HepG2 (cell line): Measurements from ENCODE around the gene SND1. TPM values are rescaled to one million over a fixed set of nuclear protein-coding genes. Genes with fewer than 3 reads are reported as not detected.

ENCODE experiments used
- ATAC-seq: fragments of 200-7000 bp; cut with Tn5 transposase; 3 replicates; pipeline ENCODE4 v1.9.1; 2020; ENCODE audit warnings: mild to moderate bottlenecking, moderate library complexity
- BruUV-seq: library from RNA; stranded (reverse); fragments of 400-500 nt; replicated peaks from 2 replicates; lab custom pipeline; 2021; lab: Mats Ljungman, UMichigan
- CTCF ChIA-PET: fragments of 300-600 bp; formaldehyde crosslinking; extraction: SDS; loops from one replicate; lab custom pipeline; 2021; ENCODE audit warnings: low total read pairs, inconsistent platforms, low intra/inter-chr PET ratio; lab: Yijun Ruan, JAX
- POLR2A ChIA-PET: fragments of 350-600 bp; sonication (Branson Sonifier 250); formaldehyde crosslinking; loops from one replicate; lab custom pipeline; 2020; ENCODE audit warnings: antibody characterized with exemption, inconsistent platforms; lab: Yijun Ruan, JAX
- DNase-seq: peaks from one replicate; pipeline ENCODE4 v3.0.0-alpha.2; 2015; ENCODE audit warnings: low spot score
- FAIRE-seq: peaks from 3 replicates; lab custom pipeline; 2011; peaks lifted over from hg19 to GRCh38; lab: Jason Lieb, UNC
- H2AFZ ChIP-seq: one replicate; pipeline ENCODE4 v1.6.1; 2011; ENCODE audit warnings: low read length, inconsistent platforms
- H3K27ac ChIP-seq: fragments of 300-600 bp; 3 replicates; pipeline ENCODE4 v1.8.0; 2011; ENCODE audit warnings: mixed run types, mild to moderate bottlenecking, mixed read lengths, low read length, inconsistent platforms; ENCODE audit not compliant: insufficient read depth; ENCODE audit errors: extremely low read length
- H3K27me3 ChIP-seq, 2 experiments: fragments of 200-600 bp in 1 of 2; 2 replicates in 1 of 2; 3 replicates in 1 of 2; pipeline versions ENCODE4 v1.6.0 to v1.8.0; 2011; ENCODE audit warnings: low read length in 2 of 2, mild to moderate bottlenecking in 2 of 2, moderate library complexity in 2 of 2, inconsistent platforms in 1 of 2; ENCODE audit not compliant: insufficient read depth in 2 of 2, control insufficient read depth in 1 of 2
- H3K36me3 ChIP-seq, 2 experiments: fragments of 200-600 bp in 1 of 2; replicated peaks in 1 of 2; 2 replicates in 1 of 2; 3 replicates in 1 of 2; pipeline versions ENCODE4 v1.5.1 to v1.8.0; 2011; ENCODE audit warnings: low read length in 2 of 2, inconsistent platforms in 1 of 2; ENCODE audit not compliant: insufficient read depth in 2 of 2, control insufficient read depth in 1 of 2
- H3K4me1 ChIP-seq: 2 replicates; pipeline ENCODE4 v1.5.1; 2012; ENCODE audit warnings: low read length, inconsistent platforms; ENCODE audit not compliant: insufficient read depth
- H3K4me2 ChIP-seq: 2 replicates; pipeline ENCODE4 v1.6.0; 2011; ENCODE audit warnings: low read depth, low read length, inconsistent platforms
- H3K4me3 ChIP-seq, 3 experiments: fragments of 200-600 bp in 1 of 3; sonication (generic), shearing (Covaris generic) in 1 of 3; replicated peaks in 1 of 3; 2 replicates each; pipeline ENCODE4 v1.5.1; 2011 to 2016; ENCODE audit warnings: low read length in 3 of 3, inconsistent platforms in 2 of 3, low read depth in 2 of 3, mild to moderate bottlenecking in 2 of 3, control low read depth in 1 of 3, mixed read lengths in 1 of 3; ENCODE audit not compliant: insufficient read depth in 1 of 3
- H3K79me2 ChIP-seq: one replicate; pipeline ENCODE4 v1.6.1; 2011; ENCODE audit warnings: low read length, inconsistent platforms; ENCODE audit not compliant: insufficient read depth
- H3K9ac ChIP-seq: 2 replicates; pipeline ENCODE4 v1.6.0; 2011; ENCODE audit warnings: mild to moderate bottlenecking, low read depth, low read length, inconsistent platforms; ENCODE audit not compliant: insufficient read depth
- H3K9me3 ChIP-seq: 2 replicates; pipeline ENCODE4 v1.5.1; 2012; ENCODE audit warnings: mild to moderate bottlenecking, low read length
- H4K20me1 ChIP-seq: 2 replicates; pipeline ENCODE4 v1.6.0; 2011; ENCODE audit warnings: inconsistent platforms, mild to moderate bottlenecking, low read length, moderate library complexity; ENCODE audit not compliant: insufficient read depth
- CREB3 ChIP-seq: sonication (generic); formaldehyde crosslinking; IDR thresholded peaks from 2 replicates; pipeline ENCODE4 v1.5.0; 2020; ENCODE audit warnings: missing genetic modification reagents
- ELF3 ChIP-seq: IDR thresholded peaks from 2 replicates; pipeline ENCODE4 v1.6.1; 2016; ENCODE audit warnings: missing genetic modification reagents, missing compliant biosample characterization
- MATR3 ChIP-seq: sonication (generic); formaldehyde crosslinking; IDR thresholded peaks from 2 replicates; pipeline ENCODE4 v1.4.0; 2020; ENCODE audit warnings: missing genetic modification reagents
- NFATC3 ChIP-seq: sonication (generic); formaldehyde crosslinking; IDR thresholded peaks from 2 replicates; pipeline ENCODE4 v1.5.1; 2020; ENCODE audit warnings: mild to moderate bottlenecking, missing genetic modification reagents
- RAD51 ChIP-seq: fragments of 450-650 bp; IDR thresholded peaks from 2 replicates; pipeline ENCODE4 v1.6.1; 2016; ENCODE audit warnings: borderline replicate concordance
- REPIN1 ChIP-seq: sonication (generic); formaldehyde crosslinking; IDR thresholded peaks from 2 replicates; pipeline ENCODE4 v1.8.0; 2022; ENCODE audit warnings: missing genetic modification reagents, low read depth, mild to moderate bottlenecking, borderline replicate concordance
- TMF1 ChIP-seq: sonication (generic); formaldehyde crosslinking; IDR thresholded peaks from 2 replicates; pipeline ENCODE4 v1.8.1; 2022; ENCODE audit warnings: low read depth, missing genetic modification reagents
- ZBTB3 ChIP-seq: sonication (generic); formaldehyde crosslinking; IDR thresholded peaks from 2 replicates; pipeline ENCODE4 v1.4.0; 2020; ENCODE audit warnings: low read depth, mild to moderate bottlenecking, moderate library complexity, missing genetic modification reagents, borderline replicate concordance
- ZNF331 ChIP-seq: sonication (generic); formaldehyde crosslinking; IDR thresholded peaks from 2 replicates; pipeline ENCODE4 v1.4.0; 2020; ENCODE audit warnings: missing genetic modification reagents
- ZNF646 ChIP-seq: sonication (generic); formaldehyde crosslinking; IDR thresholded peaks from 2 replicates; pipeline ENCODE4 v1.9.0; 2021; ENCODE audit warnings: mild to moderate bottlenecking, missing genetic modification reagents
- WGBS: methylation state at CpG from one replicate; pipeline ENCODE4 v1.1.6; 2017; ENCODE audit warnings: low lambda C conversion rate; 5-methylcytosine and 5-hydroxymethylcytosine counted together
- in situ Hi-C: cut with HindIII; loops from 2 replicates; pipeline ENCODE4 v1.10.0; 2017; ENCODE audit warnings: low pct_unique_long_range_greater_than_20kb; ENCODE audit not compliant: extremely low pct_ligation_motif_present
- intact Hi-C: fragments of 100-400 bp; cut with micrococcal nuclease; formaldehyde crosslinking; loops from one replicate; pipeline ENCODE4 v1.10.0; 2022; ENCODE audit not compliant: unreplicated experiment
- polyA plus RNA-seq, 8 experiments: library from polyadenylated mRNA; depleted of rRNA in 3 of 8; stranded (reverse) in 7 of 8; unstranded in 1 of 8; fragments of >200 nt; fragmentation: Illumina TruSeq in 4 of 8; extraction: Trizol in 4 of 8; gene quantifications; 2 replicates each; pipeline versions ENCODE4 v1.2.1 to v1.2.3, GENCODE V29; 2011 to 2016; ENCODE audit warnings: low read depth in 4 of 8, missing spikeins in 1 of 8, mixed read lengths in 1 of 8; ENCODE audit not compliant: insufficient read depth in 1 of 8
- total RNA-seq, 5 experiments: library from RNA; depleted of rRNA; stranded (reverse); fragments of >200 nt; fragmentation: Illumina TruSeq; extraction: Trizol; gene quantifications; 2 replicates each; pipeline ENCODE4 v1.2.3, GENCODE V29; 2016; ENCODE audit warnings: low read depth in 1 of 5

Gene SND1
- total and polyA plus RNA-seq, 2 of the 13 experiments (the other 11 are each of a cell fraction or from before 2014, with no cell fraction given): 110 to 182 TPM

- no peak overlapping the region for H3K4me3 ChIP-seq
- POLR2A ChIA-PET: no interaction called here
- WGBS: 97% methylated on average over 2 of the region's 2 CpGs
- TF ChIP-seq RAD51: no peak
- TF ChIP-seq ZNF331: no peak
- no peak for TF ChIP-seq MATR3 (CRISPR knock-in tag)
- no peak for TF ChIP-seq NFATC3 (CRISPR knock-in tag)
- no peak for TF ChIP-seq CREB3 (CRISPR knock-in tag)
- no peak for TF ChIP-seq TMF1 (CRISPR knock-in tag)
- TF ChIP-seq, all 625 proteins: peak for 0
- in situ Hi-C loops (no loop called here), intact Hi-C loops (no loop called here)
- H2AFZ ChIP-seq: no peak overlapping the region
- ATAC-seq (no peak), FAIRE-seq (no peak), DNase-seq (no peak)
- H3K9me3 ChIP-seq: no peaks in the 10 kb centered on the region
- peaks cover 13 to 46% of the 10 kb centered on the region in 2 experiments for H3K36me3 ChIP-seq
- BruUV-seq: no TSS peak
- CTCF ChIA-PET: no interaction called here
- H3K9ac ChIP-seq: no peak overlapping the region
- no peaks in the 10 kb centered on the region for H3K27me3 ChIP-seq
- H3K79me2 ChIP-seq: peaks cover 41% of the 10 kb centered on the region
- no peaks in the 10 kb centered on the region for H3K4me1 ChIP-seq
- H4K20me1 ChIP-seq: no peaks in the 10 kb centered on the region
- no peak overlapping the region for H3K27ac ChIP-seq
- H3K4me2 ChIP-seq: no peak overlapping the region
These were observed 86.9 kb downstream of the SND1 start for GRCh38 chr7:127738859-127739258.

- CTCF ChIA-PET: no interaction called here
These were observed 89.9 kb downstream of the SND1 start for GRCh38 chr7:127741764-127742375.

More at GRCh38 chr7:127741764-127742375, 89.9 kb downstream of the SND1 start:
- WGBS: 95% methylated on average over 3 of the region's 3 CpGs
- TF ChIP-seq ZNF646 (no peak), ELF3 (CRISPR knock-in tag) (no peak), ZBTB3 (CRISPR knock-in tag) (no peak), REPIN1 (CRISPR knock-in tag) (no peak)
- FAIRE-seq: no peak
- intact Hi-C loops (no loop called here), in situ Hi-C loops (no loop called here)
- no peaks in the 10 kb centered on the region for H3K27me3 ChIP-seq
- H3K4me3 ChIP-seq: no peak overlapping the region
- H3K79me2 ChIP-seq: peaks cover 45% of the 10 kb centered on the region
- ATAC-seq: no peak
- H3K9me3 ChIP-seq: no peaks in the 10 kb centered on the region
- peaks cover 4% of the 10 kb centered on the region; the same call in 1 of the 2 replicates for H4K20me1 ChIP-seq
- H3K27ac ChIP-seq: no peak overlapping the region
- no peak for DNase-seq
- no peak overlapping the region for H3K4me2 ChIP-seq
- BruUV-seq: no TSS peak
- H2AFZ ChIP-seq: no peak overlapping the region
- peaks cover 8 to 47% of the 10 kb centered on the region in 2 experiments for H3K36me3 ChIP-seq
- H3K9ac ChIP-seq: no peak overlapping the region
- POLR2A ChIA-PET: no interaction called here
- H3K4me1 ChIP-seq: no peaks in the 10 kb centered on the region
